ENCODE measurements around the gene PTPN13.

PTPN13 gene

DNA sequence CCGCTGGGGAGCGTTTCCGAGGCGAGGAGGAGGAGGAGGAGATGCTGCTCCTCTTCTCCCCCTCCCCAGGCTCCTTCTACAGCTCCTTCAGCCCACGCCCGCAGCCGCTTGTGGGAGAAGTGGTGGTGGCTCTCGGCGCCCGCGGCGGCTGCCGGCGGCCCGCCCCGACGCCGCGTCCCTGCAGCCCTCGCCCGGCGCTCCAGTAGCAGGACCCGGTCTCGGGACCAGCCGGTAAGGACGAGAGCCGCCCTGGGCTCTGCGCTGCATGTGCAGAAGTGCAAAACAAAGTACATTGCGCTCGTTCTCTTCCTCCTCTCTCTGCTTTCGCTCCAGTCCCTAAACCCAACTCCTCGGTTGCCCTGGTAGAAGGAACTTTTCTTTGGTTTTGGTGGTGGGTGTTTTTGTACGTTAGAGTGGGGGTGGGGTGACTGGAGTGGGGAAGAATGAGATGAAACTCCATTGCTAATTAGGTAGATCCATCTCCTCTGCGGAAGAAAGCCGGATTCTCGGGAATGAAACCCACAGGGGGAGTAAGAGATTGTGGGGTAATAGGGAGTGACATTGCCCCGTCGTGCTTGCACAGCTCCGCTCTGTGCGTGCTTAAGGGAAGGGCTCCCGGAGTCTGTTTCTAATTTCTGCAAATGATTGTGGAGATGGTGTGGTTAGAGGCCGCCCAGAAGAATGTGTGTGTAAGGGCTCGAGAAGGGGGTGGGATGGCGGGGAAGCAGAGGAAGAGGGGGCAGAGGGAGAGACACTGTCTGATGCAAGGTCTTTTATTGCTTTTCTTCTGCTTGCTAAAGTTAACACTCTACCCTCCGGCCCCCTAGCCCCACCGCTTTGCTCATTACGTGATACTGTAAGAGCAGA, 677 bp downstream of the PTPN13 start (continued):
- TF ChIP-seq ZNF510 (tag by site-specific recombination; IDR thresholded peaks at IDR 0.05; ENCODE audit: insufficient replicate concordance) (no peak), ZSCAN23 (tag by site-specific recombination; IDR thresholded peaks at IDR 0.05) (no peak)
- TF ChIP-seq, protein P1, sequence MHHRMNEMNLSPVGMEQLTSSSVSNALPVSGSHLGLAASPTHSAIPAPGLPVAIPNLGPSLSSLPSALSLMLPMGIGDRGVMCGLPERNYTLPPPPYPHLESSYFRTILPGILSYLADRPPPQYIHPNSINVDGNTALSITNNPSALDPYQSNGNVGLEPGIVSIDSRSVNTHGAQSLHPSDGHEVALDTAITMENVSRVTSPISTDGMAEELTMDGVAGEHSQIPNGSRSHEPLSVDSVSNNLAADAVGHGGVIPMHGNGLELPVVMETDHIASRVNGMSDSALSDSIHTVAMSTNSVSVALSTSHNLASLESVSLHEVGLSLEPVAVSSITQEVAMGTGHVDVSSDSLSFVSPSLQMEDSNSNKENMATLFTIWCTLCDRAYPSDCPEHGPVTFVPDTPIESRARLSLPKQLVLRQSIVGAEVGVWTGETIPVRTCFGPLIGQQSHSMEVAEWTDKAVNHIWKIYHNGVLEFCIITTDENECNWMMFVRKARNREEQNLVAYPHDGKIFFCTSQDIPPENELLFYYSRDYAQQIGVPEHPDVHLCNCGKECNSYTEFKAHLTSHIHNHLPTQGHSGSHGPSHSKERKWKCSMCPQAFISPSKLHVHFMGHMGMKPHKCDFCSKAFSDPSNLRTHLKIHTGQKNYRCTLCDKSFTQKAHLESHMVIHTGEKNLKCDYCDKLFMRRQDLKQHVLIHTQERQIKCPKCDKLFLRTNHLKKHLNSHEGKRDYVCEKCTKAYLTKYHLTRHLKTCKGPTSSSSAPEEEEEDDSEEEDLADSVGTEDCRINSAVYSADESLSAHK (tag by site-specific recombination; IDR thresholded peaks at IDR 0.05) = peak; percentile 98

DNA sequence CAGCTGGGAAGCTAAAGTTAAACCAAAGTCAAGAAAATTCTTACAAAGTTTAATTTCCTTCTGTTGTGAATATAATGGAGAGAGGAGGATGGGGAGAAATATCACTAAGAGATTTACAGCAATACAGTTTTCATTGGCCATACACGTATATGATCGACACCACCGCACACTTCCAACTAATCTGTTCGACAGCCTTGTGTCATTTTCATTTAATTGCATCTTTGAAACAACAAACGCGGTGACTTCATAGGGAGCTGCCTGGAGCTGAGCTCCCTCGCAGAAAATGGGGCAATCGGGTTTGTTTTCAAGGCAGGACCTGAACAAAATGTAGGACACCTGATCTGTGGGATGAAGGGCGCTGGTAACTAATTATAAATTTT, 1.3 kb downstream of the PTPN13 start:
- peaks cover 21% of the 10 kb centered on the region for H3K4me1 ChIP-seq (ENCODE audit: control insufficient read depth, insufficient read depth, low read length)
- no peaks in the 10 kb centered on the region; a peak in 1 of 3 replicates for H3K36me3 ChIP-seq (ENCODE audit: control insufficient read depth in 2 of 2, insufficient read depth in 1 of 2, low read length in 2 of 2)
- CTCF ChIA-PET = interaction anchor here (0.5 to 4.0 kb wide), 3 partner anchors 96 to 1861 kb away, joined by 3 to 29 read pairs (median 4); partner anchors contain the start of gene HERC5
- POLR2A ChIA-PET = interaction anchor here (1.5 kb wide), 1 partner anchor 52 kb away, joined by 3 read pairs; no protein-coding TSS in a partner anchor
- peak overlapping the region; percentile 72 for H3K4me3 ChIP-seq (ENCODE audit: low read depth, low read length)
- H3K27ac ChIP-seq (ENCODE audit: extremely low read depth, low read depth, low read length) = peak overlapping the region; percentile 95
- no peaks in the 10 kb centered on the region for H3K9me3 ChIP-seq (ENCODE audit: control insufficient read depth, insufficient read depth, low read depth, low read length)
- no peak for TF ChIP-seq ZNF423 (tag by site-specific recombination; IDR thresholded peaks at IDR 0.05)
- TF ChIP-seq, protein P2, sequence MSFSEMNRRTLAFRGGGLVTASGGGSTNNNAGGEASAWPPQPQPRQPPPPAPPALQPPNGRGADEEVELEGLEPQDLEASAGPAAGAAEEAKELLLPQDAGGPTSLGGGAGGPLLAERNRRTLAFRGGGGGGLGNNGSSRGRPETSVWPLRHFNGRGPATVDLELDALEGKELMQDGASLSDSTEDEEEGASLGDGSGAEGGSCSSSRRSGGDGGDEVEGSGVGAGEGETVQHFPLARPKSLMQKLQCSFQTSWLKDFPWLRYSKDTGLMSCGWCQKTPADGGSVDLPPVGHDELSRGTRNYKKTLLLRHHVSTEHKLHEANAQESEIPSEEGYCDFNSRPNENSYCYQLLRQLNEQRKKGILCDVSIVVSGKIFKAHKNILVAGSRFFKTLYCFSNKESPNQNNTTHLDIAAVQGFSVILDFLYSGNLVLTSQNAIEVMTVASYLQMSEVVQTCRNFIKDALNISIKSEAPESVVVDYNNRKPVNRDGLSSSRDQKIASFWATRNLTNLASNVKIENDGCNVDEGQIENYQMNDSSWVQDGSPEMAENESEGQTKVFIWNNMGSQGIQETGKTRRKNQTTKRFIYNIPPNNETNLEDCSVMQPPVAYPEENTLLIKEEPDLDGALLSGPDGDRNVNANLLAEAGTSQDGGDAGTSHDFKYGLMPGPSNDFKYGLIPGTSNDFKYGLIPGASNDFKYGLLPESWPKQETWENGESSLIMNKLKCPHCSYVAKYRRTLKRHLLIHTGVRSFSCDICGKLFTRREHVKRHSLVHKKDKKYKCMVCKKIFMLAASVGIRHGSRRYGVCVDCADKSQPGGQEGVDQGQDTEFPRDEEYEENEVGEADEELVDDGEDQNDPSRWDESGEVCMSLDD (tag by site-specific recombination; IDR thresholded peaks at IDR 0.05) = no peak
- TF ChIP-seq ZNF677 (tag by site-specific recombination; IDR thresholded peaks at IDR 0.05) = no peak
- peak; percentile 61 for TF ChIP-seq SP7 (tag by site-specific recombination; IDR thresholded peaks at IDR 0.05)
- TF ChIP-seq WT1 (tag by site-specific recombination; IDR thresholded peaks at IDR 0.05) = 0 out of 2 replicates have a peak, but pooled peaks have one; percentile 14
- TF ChIP-seq ZBTB8A (tag by site-specific recombination; IDR thresholded peaks at IDR 0.05) = no peak; the same call in 1 of the 2 replicates
- TF ChIP-seq ZNF335 (tag by site-specific recombination; conservative IDR thresholded peaks at IDR 0.05) = peak; percentile 33
- TF ChIP-seq ZNF585B (tag by site-specific recombination; IDR thresholded peaks at IDR 0.05) = no peak
- no peak for TF ChIP-seq ZNF354C (tag by site-specific recombination; IDR thresholded peaks at IDR 0.05; ENCODE audit: borderline replicate concordance, low read depth)
- peak; percentile 55; the same call in 1 of the 2 replicates for TF ChIP-seq IKZF3 (tag by site-specific recombination; IDR thresholded peaks at IDR 0.05)
- no peak for TF ChIP-seq ZFHX2 (tag by site-specific recombination; conservative IDR thresholded peaks at IDR 0.05)
- TF ChIP-seq GLI2 (tag by site-specific recombination; IDR thresholded peaks at IDR 0.05; ENCODE audit: borderline replicate concordance, low read depth) = no peak
- no peak for TF ChIP-seq ZSCAN16 (tag by site-specific recombination; IDR thresholded peaks at IDR 0.05)
- TF ChIP-seq, protein P3, sequence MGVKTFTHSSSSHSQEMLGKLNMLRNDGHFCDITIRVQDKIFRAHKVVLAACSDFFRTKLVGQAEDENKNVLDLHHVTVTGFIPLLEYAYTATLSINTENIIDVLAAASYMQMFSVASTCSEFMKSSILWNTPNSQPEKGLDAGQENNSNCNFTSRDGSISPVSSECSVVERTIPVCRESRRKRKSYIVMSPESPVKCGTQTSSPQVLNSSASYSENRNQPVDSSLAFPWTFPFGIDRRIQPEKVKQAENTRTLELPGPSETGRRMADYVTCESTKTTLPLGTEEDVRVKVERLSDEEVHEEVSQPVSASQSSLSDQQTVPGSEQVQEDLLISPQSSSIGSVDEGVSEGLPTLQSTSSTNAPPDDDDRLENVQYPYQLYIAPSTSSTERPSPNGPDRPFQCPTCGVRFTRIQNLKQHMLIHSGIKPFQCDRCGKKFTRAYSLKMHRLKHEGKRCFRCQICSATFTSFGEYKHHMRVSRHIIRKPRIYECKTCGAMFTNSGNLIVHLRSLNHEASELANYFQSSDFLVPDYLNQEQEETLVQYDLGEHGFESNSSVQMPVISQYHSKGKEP (tag by site-specific recombination; IDR thresholded peaks at IDR 0.05) = no peak
- TF ChIP-seq ZNF366 (tag by site-specific recombination; conservative IDR thresholded peaks at IDR 0.05) = no peak; the same call in 1 of the 2 replicates
- TF ChIP-seq, protein P4, sequence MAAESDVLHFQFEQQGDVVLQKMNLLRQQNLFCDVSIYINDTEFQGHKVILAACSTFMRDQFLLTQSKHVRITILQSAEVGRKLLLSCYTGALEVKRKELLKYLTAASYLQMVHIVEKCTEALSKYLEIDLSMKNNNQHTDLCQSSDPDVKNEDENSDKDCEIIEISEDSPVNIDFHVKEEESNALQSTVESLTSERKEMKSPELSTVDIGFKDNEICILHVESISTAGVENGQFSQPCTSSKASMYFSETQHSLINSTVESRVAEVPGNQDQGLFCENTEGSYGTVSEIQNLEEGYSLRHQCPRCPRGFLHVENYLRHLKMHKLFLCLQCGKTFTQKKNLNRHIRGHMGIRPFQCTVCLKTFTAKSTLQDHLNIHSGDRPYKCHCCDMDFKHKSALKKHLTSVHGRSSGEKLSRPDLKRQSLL (tag by site-specific recombination; IDR thresholded peaks at IDR 0.05) = peak; percentile 58; the same call in 1 of the 2 replicates
- TF ChIP-seq SP3 (tag by site-specific recombination; IDR thresholded peaks at IDR 0.05) = no peak
- TF ChIP-seq, protein P5, sequence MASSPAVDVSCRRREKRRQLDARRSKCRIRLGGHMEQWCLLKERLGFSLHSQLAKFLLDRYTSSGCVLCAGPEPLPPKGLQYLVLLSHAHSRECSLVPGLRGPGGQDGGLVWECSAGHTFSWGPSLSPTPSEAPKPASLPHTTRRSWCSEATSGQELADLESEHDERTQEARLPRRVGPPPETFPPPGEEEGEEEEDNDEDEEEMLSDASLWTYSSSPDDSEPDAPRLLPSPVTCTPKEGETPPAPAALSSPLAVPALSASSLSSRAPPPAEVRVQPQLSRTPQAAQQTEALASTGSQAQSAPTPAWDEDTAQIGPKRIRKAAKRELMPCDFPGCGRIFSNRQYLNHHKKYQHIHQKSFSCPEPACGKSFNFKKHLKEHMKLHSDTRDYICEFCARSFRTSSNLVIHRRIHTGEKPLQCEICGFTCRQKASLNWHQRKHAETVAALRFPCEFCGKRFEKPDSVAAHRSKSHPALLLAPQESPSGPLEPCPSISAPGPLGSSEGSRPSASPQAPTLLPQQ (tag by site-specific recombination; IDR thresholded peaks at IDR 0.05) = 0 out of 2 replicates have a peak, but pooled peaks have one; percentile 4
- 0 out of 2 replicates have a peak, but pooled peaks have one; percentile 5 for TF ChIP-seq BCL11A (tag by site-specific recombination; IDR thresholded peaks at IDR 0.05; ENCODE audit: low read depth)
- no peak for TF ChIP-seq ZNF292 (tag by site-specific recombination; IDR thresholded peaks at IDR 0.05; ENCODE audit: borderline replicate concordance, low read depth)
- TF ChIP-seq ZNF548 (tag by site-specific recombination; IDR thresholded peaks at IDR 0.05) = no peak
- no peak for TF ChIP-seq ZNF394 (tag by site-specific recombination; IDR thresholded peaks at IDR 0.05; ENCODE audit: borderline replicate concordance)
- TF ChIP-seq ZNF629 (tag by site-specific recombination; IDR thresholded peaks at IDR 0.05) = peak; percentile 88
